K562 (cell line): ENCODE measurements around the gene SP6. TPM values are rescaled to one million over a fixed set of nuclear protein-coding genes. Genes with fewer than 3 reads are reported as not detected.

Experiments used
- ATF7 ChIP-seq: fragments of 450-650 bp; IDR thresholded peaks from 2 replicates; pipeline ENCODE4 v1.7.1; 2014; ENCODE audit warnings: mild to moderate bottlenecking, moderate library complexity
- CAMTA2 ChIP-seq: fragments of 250-450 bp; sonication (Bioruptor Pico); conservative IDR thresholded peaks from 2 replicates; pipeline ENCODE4 v1.5.1; 2022
- CBFB ChIP-seq: sonication (generic); formaldehyde crosslinking; IDR thresholded peaks from 2 replicates; pipeline ENCODE4 v1.4.0; 2020; ENCODE audit warnings: mild to moderate bottlenecking, missing genetic modification reagents
- CEBPG ChIP-seq, 3 experiments: fragments of 200-800 bp in 1 of 3; sonication (Bioruptor generic) in 1 of 3; sonication (generic) in 1 of 3; formaldehyde crosslinking in 1 of 3; IDR thresholded peaks in 2 of 3; conservative IDR thresholded peaks in 1 of 3; 2 replicates each; pipeline versions ENCODE4 v1.6.1 to v1.8.0; 2016 to 2022; ENCODE audit warnings: missing compliant biosample characterization in 2 of 3, missing genetic modification characterization in 2 of 3, mild to moderate bottlenecking in 1 of 3, missing genetic modification reagents in 1 of 3
- CREB1 ChIP-seq, 2 experiments: sonication (generic) in 1 of 2; formaldehyde crosslinking in 1 of 2; IDR thresholded peaks; 2 replicates each; pipeline versions ENCODE4 v1.6.1 to v1.8.0; 2012 to 2022; ENCODE audit warnings: inconsistent platforms in 1 of 2, mild to moderate bottlenecking in 1 of 2, missing genetic modification reagents in 1 of 2, moderate library complexity in 1 of 2
- ELF4 ChIP-seq: fragments of 450-650 bp; formaldehyde crosslinking; IDR thresholded peaks from 2 replicates; pipeline ENCODE4 v1.4.0; 2022; ENCODE audit warnings: missing genetic modification characterization
- GABPB1 ChIP-seq: sonication (generic); formaldehyde crosslinking; IDR thresholded peaks from 2 replicates; pipeline ENCODE4 v1.8.0; 2022; ENCODE audit warnings: mild to moderate bottlenecking, missing genetic modification reagents
- HDAC6 ChIP-seq: IDR thresholded peaks from 2 replicates; pipeline ENCODE4 v1.6.1; 2012; ENCODE audit warnings: low read depth, mild to moderate bottlenecking, control low read depth, inconsistent platforms, low read length, moderate library complexity
- LEF1 ChIP-seq: fragments of 450-650 bp; IDR thresholded peaks from 2 replicates; pipeline ENCODE4 v1.6.1; 2016; ENCODE audit warnings: mild to moderate bottlenecking
- MYBL2 ChIP-seq, 2 experiments: fragments of 450-650 bp in 1 of 2; sonication (generic) in 1 of 2; formaldehyde crosslinking in 1 of 2; IDR thresholded peaks; 2 replicates each; pipeline versions ENCODE4 v1.6.1 to v1.8.1; 2017 to 2022; ENCODE audit warnings: borderline replicate concordance in 1 of 2, inconsistent platforms in 1 of 2, low read depth in 1 of 2, mild to moderate bottlenecking in 1 of 2, missing genetic modification reagents in 1 of 2, moderate library complexity in 1 of 2
- RCOR1 ChIP-seq, 2 experiments: IDR thresholded peaks; 2 replicates each; pipeline ENCODE4 v1.6.1; 2012; ENCODE audit warnings: low read depth in 2 of 2, low read length in 2 of 2, borderline replicate concordance in 1 of 2, improper control_type of control experiment in 1 of 2
- YY1 ChIP-seq, 3 experiments: IDR thresholded peaks; 2 replicates each; pipeline ENCODE4 v1.6.1; 2011; ENCODE audit warnings: low read length in 2 of 3, mild to moderate bottlenecking in 2 of 3, moderate library complexity in 2 of 3, borderline replicate concordance in 1 of 3, control low read depth in 1 of 3, low read depth in 1 of 3; ENCODE audit not compliant: insufficient read depth in 3 of 3, insufficient replicate concordance in 2 of 3, control insufficient read depth in 1 of 3, insufficient read length in 1 of 3; ENCODE audit errors: extremely low read depth in 1 of 3
- ZBTB7A ChIP-seq: IDR thresholded peaks from 2 replicates; pipeline ENCODE4 v1.6.1; 2011; ENCODE audit warnings: low read depth, mild to moderate bottlenecking, low read length, moderate library complexity, borderline replicate concordance; ENCODE audit not compliant: control insufficient read depth
- ZC3H11A ChIP-seq: IDR thresholded peaks from 2 replicates; pipeline ENCODE4 v1.6.1; 2012; ENCODE audit warnings: low read depth, low read length, improper control_type of control experiment
- ZNF124 ChIP-seq: sonication (generic); formaldehyde crosslinking; IDR thresholded peaks from 2 replicates; pipeline ENCODE4 v1.8.1; 2022; ENCODE audit warnings: missing genetic modification reagents
- ZNF143 ChIP-seq: sonication (generic); formaldehyde crosslinking; IDR thresholded peaks from 2 replicates; pipeline ENCODE4 v1.9.0; 2022; ENCODE audit warnings: mild to moderate bottlenecking, missing genetic modification reagents
- ZSCAN29 ChIP-seq: fragments of 450-650 bp; IDR thresholded peaks from 2 replicates; pipeline ENCODE4 v1.6.1; 2017
- polyA plus RNA-seq, 8 experiments: library from polyadenylated mRNA; depleted of rRNA in 4 of 8; stranded (reverse) in 5 of 8; unstranded in 3 of 8; fragments of >200 nt; fragmentation: Nextera tagmentation in 2 of 8; fragmentation: Illumina TruSeq in 1 of 8; extraction: Ambion mirVana in 2 of 8; extraction: Trizol in 1 of 8; gene quantifications; 2 replicates each; pipeline versions ENCODE4 v1.2.1 to v1.2.3, GENCODE V29; 2011 to 2014; ENCODE audit warnings: inconsistent platforms in 1 of 8, missing spikeins in 1 of 8
- total RNA-seq, 7 experiments: library from RNA; depleted of rRNA in 6 of 7; stranded (reverse); fragments of >200 nt in 6 of 7; fragmentation: Illumina TruSeq in 2 of 7; extraction: Trizol in 2 of 7; gene quantifications; 2 replicates each; pipeline versions ENCODE4 v1.2.1 to v1.2.3, GENCODE V29; 2011 to 2021; ENCODE audit warnings: low replicate concordance in 1 of 7
- TF ChIP-seq, protein P1 (sequence below): fragments of 450-650 bp; IDR thresholded peaks from 2 replicates; pipeline ENCODE4 v1.6.1; 2016; ENCODE audit warnings: antibody characterized with exemption
- TF ChIP-seq, protein P2 (sequence below): sonication (generic); formaldehyde crosslinking; IDR thresholded peaks from 2 replicates; pipeline ENCODE4 v1.5.0; 2020; ENCODE audit warnings: missing genetic modification reagents
- TF ChIP-seq, protein P3 (sequence below): fragments of 150-350 bp; conservative IDR thresholded peaks from 2 replicates; pipeline ENCODE4 v1.6.1; 2014; ENCODE audit warnings: low read length

The SP6 gene
- total and polyA plus RNA-seq, 9 of the 15 experiments (the other 6 are each of a cell fraction or from before 2014, with no cell fraction given), result 0.11 to 7.9 (median 2.2) TPM

DNA sequence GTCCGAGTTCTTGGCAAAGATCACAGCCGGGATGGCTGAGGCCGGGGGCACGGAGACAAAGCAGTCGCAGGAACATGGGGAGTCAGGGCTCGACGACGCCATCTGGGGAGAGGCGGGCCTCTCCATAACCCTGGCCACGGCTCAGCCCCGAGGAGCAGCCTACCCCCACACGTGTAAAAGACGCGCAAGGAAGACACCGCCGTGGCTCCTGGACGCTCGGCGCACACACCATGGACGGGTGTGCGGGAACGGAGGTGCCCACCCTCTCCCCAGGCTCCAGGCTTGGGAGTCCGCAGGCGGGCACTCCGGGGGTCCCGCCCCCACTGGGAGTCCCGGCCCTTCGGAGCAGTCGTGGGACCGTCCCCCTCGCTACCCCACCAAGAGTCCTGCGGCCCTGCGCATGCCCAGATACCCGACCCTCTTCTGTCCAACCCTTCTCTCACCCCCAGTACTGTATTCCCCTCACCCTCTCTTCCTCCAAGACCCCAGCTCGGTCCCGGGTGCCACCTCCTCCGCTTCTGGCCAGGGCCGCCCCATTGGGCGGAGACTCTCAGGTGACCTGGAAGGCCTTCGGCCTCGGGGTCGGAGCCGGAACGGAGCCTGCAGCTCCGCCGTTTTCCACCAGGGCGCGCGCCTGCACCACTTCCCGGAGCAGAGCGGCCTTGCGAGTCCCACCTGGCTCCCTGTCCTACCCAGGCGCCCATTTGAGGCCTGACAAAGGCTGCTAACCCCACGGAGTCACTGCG lies 10.0 kb downstream of the SP6 start, which contains the start of gene SCRN2 (continued):
- no peak for TF ChIP-seq ZC3H11A
- 0 out of 2 replicates have a peak, but pooled peaks have one; percentile 85 for TF ChIP-seq CBFB (CRISPR knock-in tag)
- TF ChIP-seq LEF1, result no peak
- TF ChIP-seq GABPB1, result peak; percentile 88
- TF ChIP-seq ATF7, result peak; percentile 48; the same call in 1 of the 2 replicates
- TF ChIP-seq ZNF143 (CRISPR knock-in tag), result no peak
- no peak for TF ChIP-seq MYBL2 (IDR thresholded peaks at IDR 0.05; ENCODE audit: low read depth)
- TF ChIP-seq MYBL2 (CRISPR knock-in tag; IDR thresholded peaks at IDR 0.05; ENCODE audit: borderline replicate concordance), result no peak
- TF ChIP-seq CAMTA2, result no peak
- TF ChIP-seq RCOR1 (IDR thresholded peaks at IDR 0.05; ENCODE audit: borderline replicate concordance in 1 of 2, low read depth in 2 of 2, low read length in 2 of 2), result peak in 1 of 2 experiments; percentile 51; a peak in 2 of 4 replicates
- no peak for TF ChIP-seq ZSCAN29
- TF ChIP-seq CEBPG (CRISPR knock-in tag; IDR thresholded peaks at IDR 0.05), result no peak
- TF ChIP-seq CEBPG (tag; conservative IDR thresholded peaks at IDR 0.05 in 1 of 2, IDR thresholded peaks at IDR 0.05 in 1 of 2), result no peak
- TF ChIP-seq, protein P1, sequence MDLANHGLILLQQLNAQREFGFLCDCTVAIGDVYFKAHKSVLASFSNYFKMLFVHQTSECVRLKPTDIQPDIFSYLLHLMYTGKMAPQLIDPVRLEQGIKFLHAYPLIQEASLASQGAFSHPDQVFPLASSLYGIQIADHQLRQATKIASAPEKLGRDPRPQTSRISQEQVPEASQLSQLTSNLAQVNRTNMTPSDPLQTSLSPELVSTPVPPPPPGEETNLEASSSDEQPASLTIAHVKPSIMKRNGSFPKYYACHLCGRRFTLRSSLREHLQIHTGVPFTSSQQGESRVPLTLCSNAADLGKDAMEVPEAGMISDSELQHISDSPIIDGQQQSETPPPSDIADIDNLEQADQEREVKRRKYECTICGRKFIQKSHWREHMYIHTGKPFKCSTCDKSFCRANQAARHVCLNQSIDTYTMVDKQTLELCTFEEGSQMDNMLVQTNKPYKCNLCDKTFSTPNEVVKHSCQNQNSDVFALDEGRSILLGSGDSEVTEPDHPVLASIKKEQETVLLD, result 0 out of 2 replicates have a peak, but pooled peaks have one; percentile 52
- TF ChIP-seq, protein P2, sequence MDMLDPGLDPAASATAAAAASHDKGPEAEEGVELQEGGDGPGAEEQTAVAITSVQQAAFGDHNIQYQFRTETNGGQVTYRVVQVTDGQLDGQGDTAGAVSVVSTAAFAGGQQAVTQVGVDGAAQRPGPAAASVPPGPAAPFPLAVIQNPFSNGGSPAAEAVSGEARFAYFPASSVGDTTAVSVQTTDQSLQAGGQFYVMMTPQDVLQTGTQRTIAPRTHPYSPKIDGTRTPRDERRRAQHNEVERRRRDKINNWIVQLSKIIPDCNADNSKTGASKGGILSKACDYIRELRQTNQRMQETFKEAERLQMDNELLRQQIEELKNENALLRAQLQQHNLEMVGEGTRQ, result peak; percentile 48
- no peak for TF ChIP-seq ZNF124 (CRISPR knock-in tag)
- TF ChIP-seq ZBTB7A, result peak; percentile 92
- TF ChIP-seq ELF4 (CRISPR knock-in tag), result 0 out of 2 replicates have a peak, but pooled peaks have one; percentile 36
- TF ChIP-seq, protein P3, sequence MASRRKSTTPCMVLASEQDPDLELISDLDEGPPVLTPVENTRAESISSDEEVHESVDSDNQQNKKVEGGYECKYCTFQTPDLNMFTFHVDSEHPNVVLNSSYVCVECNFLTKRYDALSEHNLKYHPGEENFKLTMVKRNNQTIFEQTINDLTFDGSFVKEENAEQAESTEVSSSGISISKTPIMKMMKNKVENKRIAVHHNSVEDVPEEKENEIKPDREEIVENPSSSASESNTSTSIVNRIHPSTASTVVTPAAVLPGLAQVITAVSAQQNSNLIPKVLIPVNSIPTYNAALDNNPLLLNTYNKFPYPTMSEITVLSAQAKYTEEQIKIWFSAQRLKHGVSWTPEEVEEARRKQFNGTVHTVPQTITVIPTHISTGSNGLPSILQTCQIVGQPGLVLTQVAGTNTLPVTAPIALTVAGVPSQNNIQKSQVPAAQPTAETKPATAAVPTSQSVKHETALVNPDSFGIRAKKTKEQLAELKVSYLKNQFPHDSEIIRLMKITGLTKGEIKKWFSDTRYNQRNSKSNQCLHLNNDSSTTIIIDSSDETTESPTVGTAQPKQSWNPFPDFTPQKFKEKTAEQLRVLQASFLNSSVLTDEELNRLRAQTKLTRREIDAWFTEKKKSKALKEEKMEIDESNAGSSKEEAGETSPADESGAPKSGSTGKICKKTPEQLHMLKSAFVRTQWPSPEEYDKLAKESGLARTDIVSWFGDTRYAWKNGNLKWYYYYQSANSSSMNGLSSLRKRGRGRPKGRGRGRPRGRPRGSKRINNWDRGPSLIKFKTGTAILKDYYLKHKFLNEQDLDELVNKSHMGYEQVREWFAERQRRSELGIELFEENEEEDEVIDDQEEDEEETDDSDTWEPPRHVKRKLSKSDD, result 0 out of 2 replicates have a peak, but pooled peaks have one; percentile 19
- TF ChIP-seq YY1 (IDR thresholded peaks at IDR 0.05; ENCODE audit: borderline replicate concordance in 1 of 3, control insufficient read depth in 1 of 3, extremely low read depth in 1 of 3, insufficient read depth in 3 of 3, insufficient read length in 1 of 3, insufficient replicate concordance in 2 of 3, low read depth in 1 of 3, low read length in 2 of 3), result peak in 2 of 3 experiments; percentile 50 to 64
- no peak for TF ChIP-seq CREB1 (IDR thresholded peaks at IDR 0.05)
- TF ChIP-seq CREB1 (CRISPR knock-in tag; IDR thresholded peaks at IDR 0.05), result 0 out of 2 replicates have a peak, but pooled peaks have one; percentile 29
- TF ChIP-seq HDAC6, result no peak
